Activated CD4-positive, alpha-beta T cell treated with anti-CD3 and anti-CD28 coated beads, Interleukin-2, amount 50 U/mL, for 48 hours (primary cell): ENCODE results near the gene COG8.
A peak's percentile ranks its signal among the peaks of the same experiment; 100 is the strongest.

ENCODE experiments used
- DNase-seq, 2 experiments: peaks; one replicate each; pipeline ENCODE4 v3.0.0-alpha.2; 2020

The COG8 gene

DNA sequence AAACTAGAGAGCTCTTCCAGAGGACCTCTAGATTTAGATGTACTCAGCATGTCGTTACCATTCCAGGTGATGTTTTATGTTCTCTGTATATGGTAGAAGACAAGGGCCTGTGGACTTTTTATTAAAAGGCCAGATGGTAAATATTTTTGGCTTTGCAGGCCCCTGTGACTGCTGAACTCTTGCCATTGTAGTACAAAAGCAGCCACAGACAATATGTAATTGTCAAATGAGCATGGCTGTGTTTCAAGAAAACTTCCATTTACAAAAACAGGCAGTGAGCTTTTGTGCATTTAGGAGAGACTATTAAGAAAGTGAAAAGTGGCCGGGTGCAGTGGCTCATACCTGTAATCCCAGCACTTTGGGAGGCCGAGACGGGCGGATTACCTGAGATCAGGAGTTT lies 4.8 kb upstream of the COG8 start:
- no peak for DNase-seq

DNA sequence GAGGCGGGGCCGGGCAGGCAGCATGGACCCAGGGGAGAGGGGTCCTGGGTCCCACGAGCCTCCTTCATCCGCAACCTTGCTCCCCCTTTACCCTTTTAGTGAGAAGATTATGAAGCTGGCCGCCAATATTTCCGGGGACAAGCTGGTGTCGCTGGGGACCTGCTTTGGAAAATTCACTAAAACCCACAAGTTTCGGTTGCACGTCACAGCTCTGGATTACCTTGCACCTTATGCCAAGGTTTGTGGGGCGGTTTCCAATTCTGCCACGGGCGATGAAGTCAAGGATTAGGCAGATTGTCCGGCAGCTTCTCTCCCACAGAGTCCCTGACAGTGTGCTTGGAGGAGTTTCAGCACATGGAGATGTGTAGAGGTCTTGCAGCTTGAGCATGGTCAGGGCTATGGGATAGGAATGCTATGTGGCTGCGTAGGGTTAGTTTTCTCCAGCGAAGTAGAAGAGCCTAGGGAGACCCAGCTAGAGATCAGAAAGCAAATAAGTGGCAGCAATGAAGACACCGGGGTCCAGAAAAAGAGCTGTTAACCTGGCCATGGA lies 806 bp upstream of the COG8 start:
- DNase-seq, result peak; percentile 36 to 53

DNA sequence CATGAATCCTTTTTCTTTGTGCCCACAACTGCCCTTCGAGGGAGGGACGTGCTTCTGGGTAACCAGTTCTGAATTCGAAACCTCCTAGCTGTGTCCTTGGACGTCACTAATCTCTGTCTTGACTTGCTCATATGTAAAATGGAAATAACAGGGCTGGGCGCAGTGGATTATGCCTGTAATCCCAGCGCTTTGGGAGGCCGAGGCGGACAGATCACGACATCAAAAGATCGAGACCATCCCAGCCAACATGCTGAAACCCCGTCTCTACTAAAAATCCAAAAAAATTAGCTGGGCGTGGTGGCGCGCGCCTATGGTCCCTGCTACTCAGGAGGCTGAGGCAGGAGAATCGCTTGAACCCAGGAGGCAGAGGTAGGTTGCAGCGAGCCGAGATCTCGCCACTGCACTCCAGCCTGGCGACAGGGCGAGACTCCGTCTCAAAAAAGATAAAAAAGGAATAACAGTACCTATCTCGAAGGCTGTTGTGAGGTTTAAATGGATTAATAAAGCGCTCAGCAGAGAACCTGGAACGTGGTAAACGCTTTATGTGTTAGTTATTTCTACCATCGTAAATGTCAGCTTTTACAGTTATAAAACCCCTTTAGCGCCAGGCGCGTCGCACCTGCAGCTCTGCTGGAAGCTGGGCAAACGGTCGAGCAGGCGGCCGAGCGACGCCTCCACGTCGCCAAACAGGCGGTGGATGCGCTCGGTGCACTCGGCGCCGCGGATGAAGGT lies 641 bp downstream of the COG8 start:
- no peak for DNase-seq

DNA sequence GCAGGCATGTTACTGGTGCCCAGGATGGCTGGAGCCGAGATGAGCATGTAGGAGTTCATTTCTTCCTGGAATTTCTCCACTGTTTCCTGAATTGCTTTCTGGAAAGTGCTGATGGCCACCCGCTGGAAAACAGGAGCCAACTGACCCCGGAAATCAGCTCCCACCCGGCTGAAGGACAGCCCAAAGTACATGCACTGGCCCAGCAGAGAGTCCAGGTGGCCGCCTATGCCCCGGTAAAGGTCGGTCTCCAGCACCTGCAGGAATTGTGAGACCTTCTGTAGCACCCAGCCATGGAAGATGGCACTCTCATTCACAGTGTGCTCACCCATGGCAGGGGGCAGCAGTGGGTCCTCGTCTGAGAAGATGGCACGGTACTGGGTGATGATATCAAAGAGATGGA lies 4.7 kb downstream of the COG8 start:
- no peak for DNase-seq

DNA sequence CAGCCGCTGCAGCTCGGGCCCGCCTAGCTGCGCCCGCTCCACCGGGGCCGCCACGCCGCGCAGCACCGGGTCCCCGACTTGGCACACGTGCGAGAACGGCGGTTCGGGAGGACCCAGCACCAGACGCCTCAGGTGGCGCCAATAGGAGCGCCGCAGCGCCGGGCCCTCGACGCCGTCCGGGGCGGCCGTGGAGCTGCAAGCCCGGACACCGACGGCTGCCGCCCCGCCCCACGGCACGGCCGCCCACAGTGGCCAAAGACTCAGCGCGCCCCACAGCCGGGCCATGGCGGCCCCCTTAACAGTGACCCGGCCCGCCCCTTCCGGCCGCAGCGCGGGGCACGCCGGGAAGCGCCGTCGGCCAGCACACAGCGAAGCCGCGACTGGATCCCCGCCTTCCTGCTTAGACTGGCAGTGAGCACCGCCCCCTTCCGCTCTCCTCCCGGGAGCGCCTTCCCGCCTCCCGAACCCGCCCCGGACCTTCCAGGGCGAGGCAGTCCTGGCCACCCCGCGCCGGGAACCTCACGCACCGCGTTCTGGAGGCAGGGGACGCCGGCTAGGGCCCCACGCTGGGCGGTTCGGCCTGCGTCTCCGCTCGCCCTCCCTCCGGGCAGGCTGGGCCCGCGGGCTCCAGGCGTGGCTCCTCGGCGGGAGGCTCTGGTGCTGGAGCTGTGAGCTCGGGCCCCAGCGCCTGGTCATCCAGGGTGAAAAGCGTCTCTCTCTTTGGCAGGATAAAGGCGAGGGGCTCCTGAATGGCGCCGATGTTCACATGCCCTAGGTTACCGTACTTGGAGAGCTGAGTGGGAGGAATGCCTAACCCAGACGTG lies 8.9 kb downstream of the COG8 start, which contains the start of gene PDF:
Gene PDF (minus strand): TSS at position 303 of the 824 bp plus-strand sequence. CDS start 18 bp downstream, at position 285.
- DNase-seq, result peak; percentile 86 to 91

DNA sequence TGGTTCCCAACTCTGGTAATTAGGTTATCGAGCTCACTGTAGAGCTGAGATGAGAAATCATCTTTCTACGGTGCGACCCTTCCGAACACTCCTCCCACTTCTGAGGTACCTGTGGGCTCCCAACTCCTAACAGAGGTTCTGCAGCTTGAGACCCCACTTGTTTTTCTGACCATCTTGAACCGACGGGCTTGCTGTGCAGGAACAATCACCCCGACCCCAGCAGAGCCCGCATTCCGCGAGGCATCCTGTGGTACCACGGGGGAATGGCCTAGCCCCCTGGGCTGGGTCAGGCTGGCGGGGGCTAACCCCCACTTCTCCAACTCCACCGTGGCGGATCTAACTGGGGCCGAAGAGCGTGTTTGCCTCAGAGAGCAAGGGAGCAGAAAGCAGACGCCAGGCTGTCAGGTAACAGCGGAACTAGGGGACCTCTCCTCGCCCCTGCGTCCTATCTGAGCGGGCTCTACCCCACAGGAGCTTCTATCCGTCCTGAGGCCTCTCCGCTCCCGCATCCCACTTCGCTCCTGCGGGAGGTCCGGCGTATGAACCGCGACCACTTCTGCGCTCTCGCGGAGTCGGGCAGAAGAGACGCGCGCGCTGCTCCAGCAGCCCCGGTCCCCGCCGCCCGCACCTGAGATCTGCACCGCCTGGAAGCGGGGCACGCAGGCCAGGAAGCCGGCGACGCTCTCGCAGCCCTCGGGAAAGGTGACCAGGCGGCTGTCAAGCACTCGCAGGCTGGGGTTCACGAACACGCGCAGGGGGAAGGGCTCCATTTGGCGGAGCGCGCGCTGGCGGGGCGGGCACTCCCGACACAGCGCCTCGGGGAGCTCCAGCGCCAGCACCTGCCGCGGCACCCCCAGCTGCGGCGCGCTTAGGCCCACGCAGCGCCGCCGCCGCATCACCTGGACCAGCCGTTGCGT lies 9.7 kb downstream of the COG8 start:
- peak; percentile 46 to 52 for DNase-seq

DNA sequence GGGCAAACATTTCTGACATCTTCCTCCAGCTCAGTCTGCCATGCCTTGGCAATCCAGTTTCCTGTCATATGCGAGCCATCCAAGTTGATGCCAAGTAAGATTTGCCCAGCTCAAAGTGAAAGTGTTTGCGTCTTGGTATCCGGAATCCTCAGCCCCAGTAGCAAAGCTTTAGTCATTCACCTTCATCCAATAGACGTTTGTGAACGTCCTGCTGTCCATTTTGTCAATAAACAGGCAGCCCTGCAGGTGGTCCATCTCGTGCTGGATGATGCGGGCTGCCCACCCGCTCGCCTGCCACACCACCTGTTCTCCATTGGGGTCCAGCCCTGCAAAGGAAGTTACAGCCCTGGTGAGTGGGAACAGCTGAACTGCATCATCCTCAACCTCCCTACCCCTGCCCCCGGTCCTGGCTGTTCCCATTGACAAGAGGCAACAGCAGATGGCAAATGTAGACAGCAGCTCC lies 10.5 kb downstream of the COG8 start:
- DNase-seq, result peak in 1 of 2 experiments; percentile 25

DNA sequence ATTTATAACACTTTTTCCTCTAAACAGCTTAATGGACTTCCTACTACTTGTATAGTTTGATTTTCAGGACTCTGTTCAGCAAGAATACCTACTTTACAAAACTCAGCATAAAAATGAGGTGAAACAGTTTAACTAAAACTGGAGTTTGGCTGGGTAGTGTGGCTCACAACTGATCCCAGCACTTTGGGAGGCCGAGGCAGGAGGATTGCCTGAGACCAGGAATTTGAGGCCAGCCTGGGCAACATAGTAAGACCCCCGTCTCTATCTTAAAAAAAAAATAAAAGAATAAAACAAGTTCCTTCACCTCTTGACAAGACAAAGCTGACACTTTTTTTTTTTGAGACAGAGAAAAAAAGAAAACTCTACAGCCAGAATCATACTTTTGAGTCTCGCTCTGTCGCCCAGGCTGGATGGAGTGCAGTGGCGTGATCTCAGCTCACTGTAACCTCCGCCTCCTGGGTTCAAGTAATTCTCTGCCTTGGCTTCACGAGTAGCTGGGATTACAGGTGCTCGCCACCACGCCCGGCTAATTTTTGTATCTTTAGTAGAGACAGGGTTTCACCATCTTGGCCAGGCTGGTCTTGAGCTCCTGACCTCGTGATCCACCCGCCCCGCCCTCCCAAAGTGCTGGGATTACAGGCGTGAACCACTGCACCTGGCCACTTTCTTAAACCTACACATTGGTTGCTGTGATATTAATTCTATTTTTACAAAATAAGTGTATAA lies 11.6 kb downstream of the COG8 start:
- DNase-seq, result peak in 1 of 2 experiments; percentile 4

DNA sequence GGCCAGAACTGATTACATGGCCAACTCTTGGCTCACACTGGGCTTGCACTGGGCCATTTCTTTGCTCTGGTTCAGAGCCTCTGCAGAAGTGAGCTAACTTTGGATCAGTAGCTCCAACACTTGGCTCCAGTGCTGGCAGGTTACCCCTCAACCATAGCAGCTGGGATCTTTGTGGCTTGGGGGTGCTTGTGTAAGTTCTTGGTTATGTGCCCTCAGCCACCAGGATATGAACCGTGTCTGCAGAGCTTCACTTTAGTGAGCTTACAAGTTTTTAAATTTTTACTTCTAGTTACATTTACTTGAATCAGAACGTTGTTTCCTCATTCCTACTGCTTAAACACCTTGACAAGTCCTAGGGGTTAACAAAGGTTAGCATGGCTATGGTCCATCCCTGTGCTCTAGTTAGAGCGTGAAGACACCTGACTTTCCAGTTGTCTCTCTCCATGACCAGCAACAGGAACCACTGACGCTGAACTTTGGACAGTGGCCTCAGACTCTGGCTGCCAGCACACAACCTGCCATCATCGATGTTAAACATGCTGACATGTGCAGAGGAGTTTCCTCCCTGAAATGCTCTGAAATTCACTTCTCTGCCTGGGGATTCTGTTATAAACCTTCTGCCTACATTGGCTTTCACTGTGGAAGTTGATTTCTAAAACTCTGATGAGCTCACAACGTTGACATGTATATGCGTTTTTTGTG lies 13.0 kb downstream of the COG8 start:
- DNase-seq, result peak in 1 of 2 experiments; percentile 3

DNA sequence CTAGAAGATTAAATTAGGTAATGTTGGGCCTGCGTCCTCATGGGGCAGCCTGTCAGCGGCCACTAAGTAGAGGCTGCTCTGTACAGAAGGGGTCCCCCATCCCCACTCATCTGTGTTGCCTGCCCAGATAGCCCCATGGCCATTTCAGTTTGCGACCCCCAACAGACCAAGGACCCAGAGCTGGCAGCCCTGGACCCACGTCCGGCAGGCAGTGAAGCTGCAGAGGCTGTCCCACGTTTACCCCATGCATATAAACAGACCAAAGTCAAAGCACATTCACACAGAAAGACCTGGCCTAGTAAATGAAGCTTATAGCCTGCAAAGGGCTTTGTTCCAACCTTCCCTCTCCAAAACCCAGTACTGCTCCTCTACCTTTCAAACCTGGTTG lies 13.6 kb downstream of the COG8 start:
- DNase-seq, result peak in 1 of 2 experiments; percentile 2

DNA sequence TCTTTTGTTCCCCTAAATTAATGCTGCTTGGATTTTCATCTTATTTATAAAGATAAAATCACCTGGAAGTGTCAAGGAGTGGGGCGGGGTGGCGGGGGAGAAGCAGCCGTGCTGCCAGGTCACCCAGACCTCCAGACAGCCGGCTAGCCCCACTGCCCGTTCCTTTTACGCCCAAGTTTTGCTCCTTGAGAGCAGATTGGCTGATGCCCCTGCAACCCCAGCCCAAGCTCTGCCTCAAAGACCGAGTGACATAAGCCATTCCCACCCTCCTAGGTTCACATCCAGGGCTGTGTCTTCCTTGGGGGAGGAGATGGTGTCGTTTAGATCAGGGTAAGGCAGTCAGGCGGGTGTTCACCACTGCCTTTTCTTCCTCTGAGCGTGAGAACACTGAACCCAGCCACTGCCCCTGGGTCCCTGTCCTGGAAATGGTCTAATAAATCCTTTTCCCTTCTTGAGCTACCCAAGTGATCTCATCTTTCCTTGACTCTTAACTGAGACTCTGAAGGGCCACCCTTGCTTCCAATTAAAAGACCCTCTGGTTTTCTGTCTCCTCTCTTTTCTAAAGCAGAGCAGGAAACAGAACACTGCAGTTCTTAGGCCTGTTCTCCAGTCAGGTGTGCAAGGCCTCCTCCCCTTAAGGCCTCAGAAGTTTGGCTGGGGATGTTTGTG lies 14.6 kb downstream of the COG8 start:
- DNase-seq, result peak in 1 of 2 experiments; percentile 2

DNA sequence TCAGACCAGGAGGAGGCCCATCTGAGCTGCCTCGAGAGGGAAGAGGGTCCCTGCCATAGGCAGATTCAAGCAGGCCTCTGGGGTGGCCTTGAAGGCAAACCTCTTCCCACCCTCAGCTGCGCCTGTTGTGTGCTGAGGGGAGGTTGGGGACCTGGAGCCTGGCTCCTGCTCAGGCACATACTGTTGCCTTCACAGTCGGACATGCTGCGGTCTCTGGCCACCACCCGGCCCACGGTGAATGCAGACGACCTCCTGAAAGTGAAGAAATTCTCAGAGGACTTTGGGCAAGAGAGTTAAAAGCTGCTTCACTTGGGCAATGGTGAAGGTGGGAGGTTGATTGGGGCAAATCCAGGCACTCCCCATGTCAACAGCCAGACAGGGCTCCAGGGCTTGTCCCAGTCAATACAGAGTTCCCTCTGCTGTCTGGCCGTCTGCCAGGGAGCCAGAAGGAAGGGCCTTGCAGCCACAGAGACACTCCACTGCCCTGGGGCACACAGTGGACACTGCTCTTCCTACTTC lies 15.3 kb downstream of the COG8 start:
- no peak for DNase-seq

DNA sequence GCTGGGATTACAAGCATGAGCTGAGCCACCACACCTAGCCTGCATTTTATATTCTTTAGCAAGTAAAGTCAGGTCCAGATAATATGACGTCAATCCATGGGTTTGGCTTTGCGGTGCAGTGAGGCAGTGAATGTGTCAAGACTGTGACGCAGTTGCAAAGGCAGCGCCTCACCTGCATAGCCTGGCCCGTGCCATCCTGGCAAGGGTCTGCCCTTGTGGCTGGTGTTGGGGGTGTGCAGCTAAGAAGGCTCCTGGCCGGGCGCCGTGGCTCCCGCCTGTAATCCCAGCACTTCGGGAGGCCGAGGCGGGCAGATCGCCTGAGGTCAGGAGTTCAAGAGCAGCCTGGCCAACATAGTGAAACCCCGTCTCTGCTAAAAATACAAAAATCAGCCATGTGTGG lies 15.9 kb downstream of the COG8 start:
- DNase-seq, result no peak

DNA sequence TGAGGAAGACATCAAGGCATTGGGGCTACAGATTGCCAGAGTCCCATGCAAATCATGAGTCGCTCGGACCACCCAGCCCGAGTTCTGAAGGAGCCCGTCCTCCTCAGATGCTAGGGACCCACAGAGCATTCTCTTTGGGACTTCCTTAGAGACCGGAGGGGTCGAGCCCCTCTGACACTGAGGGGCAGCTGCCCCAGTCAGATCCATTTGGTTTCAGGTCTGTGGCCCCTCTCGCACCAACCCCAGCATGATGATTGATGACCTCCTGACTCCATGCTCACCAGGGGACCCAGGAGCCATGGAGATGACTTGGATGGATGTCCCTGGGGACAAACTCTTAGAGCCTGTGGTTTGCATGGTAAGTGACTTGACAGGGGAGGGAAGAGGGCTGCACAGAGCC lies 17.0 kb downstream of the COG8 start:
- DNase-seq, result peak in 1 of 2 experiments; percentile 1

DNA sequence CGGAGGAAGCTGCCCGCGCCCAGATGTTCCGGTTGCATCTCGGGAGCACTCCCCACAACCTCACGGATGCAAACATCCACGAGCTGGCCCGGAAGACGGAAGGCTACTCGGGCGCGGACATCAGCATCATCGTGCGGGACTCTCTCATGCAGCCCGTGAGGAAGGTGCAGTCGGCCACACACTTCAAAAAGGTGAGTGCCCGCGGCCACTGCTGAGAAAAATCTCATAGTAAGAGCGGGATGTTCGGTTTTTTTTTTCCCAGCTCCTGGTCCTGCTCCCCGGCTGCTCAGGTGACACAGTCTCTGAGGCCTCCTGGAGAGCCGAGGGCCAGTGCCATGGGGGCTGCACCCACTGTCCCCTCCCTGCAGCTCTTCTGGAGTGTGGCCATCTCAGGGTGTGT lies 18.3 kb downstream of the COG8 start:
- no peak for DNase-seq

DNA sequence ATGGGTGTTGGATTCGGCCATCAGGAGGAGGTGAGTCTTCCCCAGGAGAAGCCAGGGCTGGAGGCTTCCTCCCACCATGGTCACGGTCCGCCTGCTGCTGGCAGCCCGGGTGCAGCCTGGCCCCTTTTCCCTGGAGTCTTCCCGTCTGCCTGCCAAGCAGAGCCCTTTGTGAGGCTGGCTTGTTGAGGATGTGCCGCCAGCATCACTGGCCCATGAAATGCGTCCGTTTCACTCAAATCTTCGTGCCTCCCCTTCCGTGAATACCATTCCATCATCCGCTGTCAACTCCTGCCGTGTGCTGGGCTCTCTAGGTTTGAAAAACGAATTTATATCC lies 18.7 kb downstream of the COG8 start:
- DNase-seq, result no peak

DNA sequence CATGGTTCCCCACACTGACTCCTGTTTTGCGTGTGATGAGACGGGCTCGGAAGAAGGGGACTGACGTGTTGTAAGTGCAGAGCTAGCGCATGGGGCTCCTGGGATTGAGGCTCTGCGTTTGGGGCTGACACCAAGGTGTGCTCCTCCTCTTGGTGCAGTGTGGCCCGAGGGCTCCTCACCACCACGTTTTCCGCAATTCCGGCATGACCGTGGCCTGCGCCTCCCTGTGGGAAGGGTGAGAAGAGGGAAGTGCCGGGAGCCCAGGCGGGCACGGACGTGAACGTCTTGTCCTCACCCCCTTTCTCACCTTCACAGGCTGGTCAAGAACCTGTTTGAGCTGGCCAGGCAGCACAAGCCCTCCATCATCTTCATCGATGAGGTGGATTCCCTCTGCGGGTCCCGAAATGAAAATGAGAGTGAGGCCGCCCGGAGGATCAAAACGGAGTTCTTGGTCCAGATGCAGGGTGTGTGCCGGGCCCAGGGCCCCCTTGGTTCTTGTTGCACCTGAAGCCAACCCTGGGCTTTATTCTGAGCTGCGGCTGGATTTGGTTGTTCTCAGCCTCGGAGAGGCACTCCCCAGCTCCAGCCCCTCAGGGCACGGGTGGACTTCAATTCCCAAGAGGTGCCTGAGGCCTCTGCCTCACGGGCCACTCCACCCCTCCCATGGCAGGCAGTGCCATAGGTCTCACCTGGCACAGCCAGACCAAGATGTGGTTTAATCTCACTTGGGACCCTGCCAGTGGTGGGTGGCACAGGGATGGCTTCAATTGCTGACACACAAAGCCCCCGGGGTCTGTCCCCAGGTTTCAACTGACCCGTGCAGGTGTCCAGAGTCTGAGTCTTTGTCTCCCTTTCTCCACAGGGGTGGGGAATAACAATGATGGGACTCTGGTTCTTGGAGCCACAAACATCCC lies 19.3 kb downstream of the COG8 start:
- DNase-seq, result no peak

DNA sequence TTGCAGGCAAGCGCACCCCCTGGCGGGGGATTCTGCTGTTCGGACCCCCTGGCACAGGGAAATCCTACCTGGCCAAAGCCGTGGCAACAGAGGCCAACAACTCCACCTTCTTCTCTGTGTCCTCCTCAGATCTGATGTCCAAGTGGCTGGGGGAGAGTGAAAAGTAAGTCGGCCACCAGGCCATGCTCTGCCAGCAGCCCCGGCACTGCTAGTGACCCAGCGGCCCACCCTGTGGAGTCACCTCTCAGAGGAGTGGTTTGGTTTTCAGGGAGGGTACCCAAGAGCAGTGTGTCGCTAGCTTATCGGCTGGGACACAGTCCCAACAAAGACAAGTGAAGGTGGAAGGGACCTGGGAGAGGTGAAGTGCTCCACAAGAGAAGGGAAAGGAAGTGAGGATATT lies 20.0 kb downstream of the COG8 start:
- DNase-seq, result no peak

DNA sequence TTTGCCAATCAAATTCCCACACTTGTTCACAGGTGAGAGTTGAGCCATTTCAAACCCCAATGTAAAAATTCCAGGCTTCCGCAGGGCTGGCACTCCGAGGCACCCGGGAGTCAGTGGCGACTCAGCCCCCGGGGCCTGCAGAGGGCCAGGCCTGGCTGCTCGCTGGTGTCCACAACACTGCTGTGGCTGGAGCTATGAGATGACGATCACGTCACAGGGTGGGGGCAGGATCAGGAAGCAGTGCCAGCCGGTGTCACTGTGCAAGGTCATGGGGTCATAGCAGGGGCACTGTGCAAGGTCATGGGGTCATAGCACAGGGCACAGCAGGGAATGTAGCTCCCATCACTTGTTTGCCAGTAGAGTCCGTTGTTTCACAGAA lies 20.5 kb downstream of the COG8 start:
- no peak for DNase-seq
